ENCODE results near the gene DCPS.
"Not testable (repeated sequence)": the region's sequence is repeated elsewhere in the genome, so short reads cannot be mapped to it uniquely, and the experiment has no call there.

- not testable (repeated sequence) for TF ChIP-seq CTCF (IDR thresholded peaks at IDR 0.05; ENCODE audit: insufficient read depth, low read length, poor library complexity, severe bottlenecking); EZH2phosphoT487 (conservative IDR thresholded peaks at IDR 0.05; ENCODE audit: low read length)
These were observed 4.9 kb downstream of the DCPS start for GRCh38 chr11:126308771-126309170.

Data from SU-DHL-6 (cell line).